HG03469 (cell line): ENCODE data around the gene MBL2.

ENCODE experiments used
- ATAC-seq: cut with Tn5 transposase; IDR thresholded peaks from one replicate; pipeline ENCODE4 v1.9.1; 2021; ENCODE audit warnings: mild to moderate bottlenecking, moderate library complexity, moderate number of reproducible peaks; ENCODE audit not compliant: unreplicated experiment

The MBL2 gene

DNA sequence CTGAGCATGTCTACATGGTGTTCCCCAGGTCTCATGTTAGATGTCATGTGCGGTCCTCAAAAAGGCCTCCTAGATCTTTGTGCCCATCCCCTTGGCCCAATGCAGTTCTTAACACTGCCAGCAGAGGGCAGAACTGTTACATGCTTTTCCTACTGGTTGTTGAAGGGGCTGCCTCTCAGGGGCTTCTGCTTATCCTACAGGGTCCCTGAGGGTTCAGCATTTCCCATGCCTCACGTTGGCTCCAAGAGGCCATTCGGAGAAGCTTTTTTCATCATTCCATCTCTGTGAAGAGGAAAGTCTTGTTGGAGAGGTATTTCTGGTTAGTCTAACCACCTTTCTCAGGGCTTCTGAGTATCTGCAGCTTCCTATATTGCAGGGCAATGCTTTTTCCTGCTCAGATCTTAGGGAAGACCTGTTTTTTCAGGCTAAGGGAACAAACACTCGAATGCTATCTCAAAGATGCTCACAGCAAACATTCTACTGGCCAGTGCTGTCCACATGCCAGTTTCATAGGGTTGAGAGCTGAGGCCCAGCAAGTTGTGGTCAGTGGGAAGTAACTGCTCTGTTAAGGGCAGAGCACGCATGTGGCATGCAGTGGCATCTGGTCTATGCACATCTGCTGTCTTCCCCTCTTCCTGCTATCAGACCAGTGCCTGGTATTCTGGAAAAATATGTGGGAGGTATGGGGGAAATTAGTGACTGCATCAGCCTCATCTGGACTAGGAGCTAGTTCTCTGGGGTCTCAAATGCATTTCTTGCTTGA is 31.5 kb downstream of the MBL2 start:
- no peak for ATAC-seq

DNA sequence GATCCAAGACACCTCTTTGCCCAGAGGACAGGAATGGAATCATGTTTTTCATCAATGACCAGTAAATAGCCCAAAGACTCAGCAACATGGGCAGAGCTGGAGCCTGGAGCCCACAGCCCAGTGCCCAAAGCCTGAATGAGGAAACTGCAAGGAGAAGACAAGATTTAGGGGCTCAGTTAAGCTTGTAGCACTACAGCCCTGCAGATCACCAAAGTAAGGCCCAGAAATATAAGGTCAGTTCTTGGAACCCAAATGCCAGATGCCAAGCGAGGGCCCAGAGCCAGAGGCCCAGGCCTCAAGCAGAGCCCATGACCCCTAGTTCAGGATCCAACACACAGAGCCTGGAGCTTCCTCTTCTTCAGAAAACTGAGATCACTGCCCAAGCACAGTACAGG is 32.4 kb downstream of the MBL2 start:
- ATAC-seq = no peak

DNA sequence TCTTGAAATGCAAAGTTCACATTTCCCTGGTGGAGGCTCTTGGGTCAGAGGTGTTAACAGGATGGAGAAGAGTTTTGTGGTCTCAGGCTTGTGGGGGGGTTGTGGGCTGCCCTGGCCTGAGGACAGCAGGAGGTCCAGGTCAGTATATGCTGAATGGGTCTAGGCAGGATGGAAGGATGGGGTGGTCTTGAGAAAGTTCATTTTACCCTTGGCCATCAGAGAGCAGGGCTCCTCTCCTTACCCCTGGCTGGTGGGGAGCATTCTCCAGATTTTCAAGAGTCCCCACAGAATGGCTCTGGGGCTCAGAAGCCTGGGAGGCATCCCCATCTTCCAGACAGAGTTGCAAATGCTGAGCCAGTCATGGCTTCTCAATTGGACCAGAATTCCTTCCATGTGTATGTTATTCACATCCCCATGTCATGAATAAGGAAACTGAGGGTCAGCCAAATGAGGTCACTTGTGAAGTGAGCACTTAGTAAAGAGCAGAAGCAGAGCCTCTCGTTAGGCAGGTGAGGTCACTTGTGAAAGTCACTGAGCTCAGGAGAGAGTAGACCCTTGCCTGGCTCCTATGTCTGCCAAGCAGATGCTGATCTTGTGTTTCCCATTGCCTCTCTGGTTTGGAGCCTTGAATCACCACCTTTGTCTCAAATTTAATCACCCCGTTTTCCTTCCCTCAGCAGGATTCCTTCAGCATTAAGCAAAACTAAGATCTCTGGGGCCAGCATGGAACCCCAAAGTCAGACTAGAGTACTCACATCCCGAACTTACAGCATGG is 33.0 kb downstream of the MBL2 start:
- no peak for ATAC-seq

DNA sequence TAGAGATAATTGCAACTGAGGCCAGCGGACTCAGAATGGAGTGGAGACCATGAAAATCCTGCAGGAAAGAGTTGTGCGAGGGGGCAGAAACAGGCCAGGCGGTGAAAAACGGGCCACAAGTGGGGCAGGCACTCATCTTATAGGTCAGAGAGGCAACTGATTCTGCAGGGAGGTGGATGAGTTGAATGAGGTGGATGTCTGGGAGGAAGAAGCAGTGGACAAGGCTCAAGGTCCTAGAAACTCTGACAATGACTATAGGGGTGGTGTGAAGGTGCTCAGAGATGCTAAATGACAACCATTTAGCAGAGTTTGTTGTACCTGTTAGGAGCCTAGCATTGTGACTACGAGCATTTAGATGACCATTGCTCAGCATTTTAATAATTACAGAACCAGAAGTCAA is 33.6 kb downstream of the MBL2 start:
- ATAC-seq = no peak

DNA sequence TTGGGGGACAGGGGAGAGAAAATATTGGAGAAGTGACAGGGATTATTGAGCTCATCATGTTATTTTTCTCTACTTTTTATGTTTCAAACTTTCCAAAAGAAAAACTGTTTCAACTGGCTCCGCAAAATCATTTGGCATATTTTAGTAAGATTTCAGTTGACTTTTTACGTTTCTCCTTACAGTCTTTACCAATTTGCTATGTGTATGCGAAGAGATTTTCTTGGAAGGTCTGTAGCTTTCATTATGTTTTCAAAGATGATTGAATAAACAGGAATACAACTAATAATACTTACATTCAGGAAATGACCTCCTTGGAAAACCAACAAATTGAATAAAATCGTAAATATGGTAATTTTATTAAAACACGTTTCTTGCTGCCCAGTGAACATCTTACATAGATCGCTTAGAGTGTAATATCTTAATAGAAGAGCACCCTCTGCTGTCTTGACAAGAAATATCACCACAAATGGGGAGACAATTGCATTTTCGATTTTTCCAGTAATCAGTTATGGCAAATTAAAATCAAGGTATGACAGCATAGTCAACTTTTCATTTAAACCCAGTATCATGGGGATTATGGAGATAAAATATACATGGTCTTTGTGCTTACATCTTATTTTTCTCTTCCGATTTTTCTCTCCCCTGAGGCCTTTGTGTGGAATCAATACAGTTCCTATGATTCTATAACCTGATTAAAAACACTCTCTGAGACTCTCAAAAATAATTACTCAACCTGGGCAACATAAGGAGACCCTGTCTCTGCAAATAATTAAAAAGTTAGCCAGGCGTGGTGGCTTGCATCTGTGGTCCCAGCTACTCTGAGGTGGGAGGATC is 43.1 kb downstream of the MBL2 start:
- no peak for ATAC-seq

DNA sequence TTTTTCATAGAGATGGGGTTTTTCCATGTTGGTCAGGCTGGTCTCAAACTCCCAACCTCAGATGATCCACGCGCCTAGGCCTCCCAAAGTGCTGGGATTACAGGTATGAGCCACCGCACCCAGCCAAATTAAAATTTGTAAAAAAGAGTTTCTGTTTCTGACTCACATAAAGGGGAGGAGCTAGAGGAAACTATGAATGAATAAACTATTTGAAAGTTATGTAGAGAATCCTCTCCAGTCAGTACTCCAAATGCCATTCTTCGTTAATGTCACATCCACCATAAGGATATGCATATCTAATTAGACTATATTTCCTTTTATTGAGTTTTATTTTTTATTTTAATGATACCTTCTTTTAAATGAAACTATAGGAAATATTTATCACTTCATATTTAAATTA is 52.6 kb downstream of the MBL2 start:
- no peak for ATAC-seq
